Measurements from ENCODE around the gene HIPK2.

DNA sequence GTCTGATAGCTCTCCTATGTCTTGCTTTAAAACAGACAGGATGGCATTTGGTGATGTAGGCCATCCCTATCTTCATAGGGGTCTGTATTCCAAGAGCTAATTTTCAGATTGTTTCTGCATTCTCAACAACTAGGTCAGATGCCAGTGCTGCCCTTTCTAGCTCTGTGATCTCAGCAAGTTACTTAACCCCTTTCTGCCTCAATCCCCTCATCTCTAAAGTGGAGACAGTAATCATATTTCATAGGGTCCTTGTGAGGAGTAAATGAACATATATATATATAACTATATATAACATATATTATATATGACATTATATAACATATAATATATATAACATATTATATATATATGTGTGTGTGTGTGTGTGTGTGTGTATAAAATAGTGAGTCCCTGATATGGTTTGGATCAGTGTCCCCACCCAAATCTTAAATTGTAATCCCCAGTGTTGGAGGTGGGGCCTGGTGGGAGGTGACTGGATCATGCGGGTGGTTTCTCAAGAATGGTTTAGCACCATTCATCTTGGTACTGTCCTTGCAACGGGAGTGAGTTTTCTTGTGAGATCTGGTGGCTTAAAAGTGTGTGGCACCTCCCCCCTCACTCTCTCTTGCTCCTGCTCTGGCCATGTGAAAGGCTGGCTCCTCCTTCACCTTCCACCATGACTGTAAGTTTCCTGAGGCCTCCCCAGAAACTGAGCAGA is 45.2 kb downstream of the HIPK2 start:
- TF ChIP-seq, protein P1, sequence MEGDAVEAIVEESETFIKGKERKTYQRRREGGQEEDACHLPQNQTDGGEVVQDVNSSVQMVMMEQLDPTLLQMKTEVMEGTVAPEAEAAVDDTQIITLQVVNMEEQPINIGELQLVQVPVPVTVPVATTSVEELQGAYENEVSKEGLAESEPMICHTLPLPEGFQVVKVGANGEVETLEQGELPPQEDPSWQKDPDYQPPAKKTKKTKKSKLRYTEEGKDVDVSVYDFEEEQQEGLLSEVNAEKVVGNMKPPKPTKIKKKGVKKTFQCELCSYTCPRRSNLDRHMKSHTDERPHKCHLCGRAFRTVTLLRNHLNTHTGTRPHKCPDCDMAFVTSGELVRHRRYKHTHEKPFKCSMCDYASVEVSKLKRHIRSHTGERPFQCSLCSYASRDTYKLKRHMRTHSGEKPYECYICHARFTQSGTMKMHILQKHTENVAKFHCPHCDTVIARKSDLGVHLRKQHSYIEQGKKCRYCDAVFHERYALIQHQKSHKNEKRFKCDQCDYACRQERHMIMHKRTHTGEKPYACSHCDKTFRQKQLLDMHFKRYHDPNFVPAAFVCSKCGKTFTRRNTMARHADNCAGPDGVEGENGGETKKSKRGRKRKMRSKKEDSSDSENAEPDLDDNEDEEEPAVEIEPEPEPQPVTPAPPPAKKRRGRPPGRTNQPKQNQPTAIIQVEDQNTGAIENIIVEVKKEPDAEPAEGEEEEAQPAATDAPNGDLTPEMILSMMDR (conservative IDR thresholded peaks at IDR 0.05; ENCODE audit: low read length), result no peak
- TF ChIP-seq EZH2phosphoT487 (IDR thresholded peaks at IDR 0.05; ENCODE audit: borderline replicate concordance, low read depth, low read length), result no peak
